ENCODE measurements around the gene MYH9. TPM values are rescaled to one million over a fixed set of nuclear protein-coding genes. Genes with fewer than 3 reads are reported as not detected.

The MYH9 gene
- total RNA-seq, 3 donors from 2014 or later (not counting 1 experiment from before 2014, with no cell fraction given): 803 to 1,038 (median 808) TPM

GRCh38 chr22:36367479-36367878 is 20.3 kb downstream of the MYH9 start:
- DNase-seq: no peak
- no peak for ATAC-seq
- TF ChIP-seq, protein P1, sequence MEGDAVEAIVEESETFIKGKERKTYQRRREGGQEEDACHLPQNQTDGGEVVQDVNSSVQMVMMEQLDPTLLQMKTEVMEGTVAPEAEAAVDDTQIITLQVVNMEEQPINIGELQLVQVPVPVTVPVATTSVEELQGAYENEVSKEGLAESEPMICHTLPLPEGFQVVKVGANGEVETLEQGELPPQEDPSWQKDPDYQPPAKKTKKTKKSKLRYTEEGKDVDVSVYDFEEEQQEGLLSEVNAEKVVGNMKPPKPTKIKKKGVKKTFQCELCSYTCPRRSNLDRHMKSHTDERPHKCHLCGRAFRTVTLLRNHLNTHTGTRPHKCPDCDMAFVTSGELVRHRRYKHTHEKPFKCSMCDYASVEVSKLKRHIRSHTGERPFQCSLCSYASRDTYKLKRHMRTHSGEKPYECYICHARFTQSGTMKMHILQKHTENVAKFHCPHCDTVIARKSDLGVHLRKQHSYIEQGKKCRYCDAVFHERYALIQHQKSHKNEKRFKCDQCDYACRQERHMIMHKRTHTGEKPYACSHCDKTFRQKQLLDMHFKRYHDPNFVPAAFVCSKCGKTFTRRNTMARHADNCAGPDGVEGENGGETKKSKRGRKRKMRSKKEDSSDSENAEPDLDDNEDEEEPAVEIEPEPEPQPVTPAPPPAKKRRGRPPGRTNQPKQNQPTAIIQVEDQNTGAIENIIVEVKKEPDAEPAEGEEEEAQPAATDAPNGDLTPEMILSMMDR (IDR thresholded peaks at IDR 0.05): no peak
- Histone ChIP-seq H3K4me3 (ENCODE audit: low read length) (no peak overlapping the region), H3K4me1 (ENCODE audit: control insufficient read depth, insufficient read depth, low read length) (peaks cover 97% of the 10 kb centered on the region), H3K27ac (ENCODE audit: low read length) (peak overlapping the region; percentile 74), H3K27me3 (ENCODE audit: control insufficient read depth, insufficient read depth, low read length) (no peaks in the 10 kb centered on the region), H3K9me3 (ENCODE audit: control insufficient read depth, insufficient read depth, low read length) (no peaks in the 10 kb centered on the region), H3K36me3 (ENCODE audit: control insufficient read depth, insufficient read depth, low read length) (peaks cover 13% of the 10 kb centered on the region)
- Mint-ChIP-seq H3K4me3 (peak overlapping the region; percentile 59), H3K27me3 (ENCODE audit: low read depth in 2 of 2) (no peaks in the 10 kb centered on the region), H3K36me3 (no peaks in the 10 kb centered on the region), H3K4me1 (peaks cover 93 to 94% of the 10 kb centered on the region in 2 donors), H3K27ac (peak overlapping the region; percentile 90 to 96), H3K9me3 (no peaks in the 10 kb centered on the region)
- 38% methylated on average over 7 of the region's 7 CpGs for WGBS (ENCODE audit: insufficient coverage)
- intact Hi-C loops (cut with micrococcal nuclease): loop anchor here (5.0 kb wide), 1 partner anchor 85 kb away; no protein-coding TSS in a partner anchor

DNA sequence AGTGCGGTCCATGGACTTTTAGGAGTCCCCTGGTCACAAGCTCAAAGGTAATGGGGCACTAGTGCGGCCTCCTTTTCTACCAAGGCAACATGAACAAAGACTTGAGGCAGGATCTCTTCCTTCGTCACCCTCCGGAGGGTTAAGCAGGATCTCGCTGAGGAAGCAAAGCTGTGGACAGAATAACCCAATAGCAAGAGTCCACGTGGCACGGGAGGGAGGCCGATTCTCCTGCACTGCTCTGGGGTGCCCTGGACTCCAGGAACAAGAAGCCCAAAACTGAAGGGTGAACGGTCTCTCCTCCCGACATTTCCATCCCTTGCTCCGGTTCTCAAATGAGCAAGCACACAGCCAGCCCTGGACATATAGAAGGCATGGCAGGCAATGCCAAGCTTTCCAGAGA is 20.7 kb downstream of the MYH9 start:
- Histone ChIP-seq H3K4me1 (ENCODE audit: control insufficient read depth, insufficient read depth, low read length) (peaks cover 96% of the 10 kb centered on the region), H3K27me3 (ENCODE audit: control insufficient read depth, insufficient read depth, low read length) (no peaks in the 10 kb centered on the region), H3K9me3 (ENCODE audit: control insufficient read depth, insufficient read depth, low read length) (no peaks in the 10 kb centered on the region), H3K36me3 (ENCODE audit: control insufficient read depth, insufficient read depth, low read length) (peaks cover 13% of the 10 kb centered on the region), H3K4me3 (ENCODE audit: low read length) (no peak overlapping the region), H3K27ac (ENCODE audit: low read length) (peak overlapping the region; percentile 74)
- WGBS (ENCODE audit: insufficient coverage): 83% methylated on average over 11 of the region's 11 CpGs
- ATAC-seq: no peak
- TF ChIP-seq, protein P1 (IDR thresholded peaks at IDR 0.05): no peak
- Mint-ChIP-seq H3K27ac (peak overlapping the region; percentile 90 to 96), H3K4me3 (no peak overlapping the region), H3K36me3 (no peaks in the 10 kb centered on the region), H3K9me3 (no peaks in the 10 kb centered on the region), H3K4me1 (peaks cover 92 to 93% of the 10 kb centered on the region in 2 donors), H3K27me3 (ENCODE audit: low read depth in 2 of 2) (no peaks in the 10 kb centered on the region)
- DNase-seq: no peak
- intact Hi-C loops (cut with micrococcal nuclease): loop anchor here (5.0 kb wide), 1 partner anchor 85 kb away; no protein-coding TSS in a partner anchor

DNA sequence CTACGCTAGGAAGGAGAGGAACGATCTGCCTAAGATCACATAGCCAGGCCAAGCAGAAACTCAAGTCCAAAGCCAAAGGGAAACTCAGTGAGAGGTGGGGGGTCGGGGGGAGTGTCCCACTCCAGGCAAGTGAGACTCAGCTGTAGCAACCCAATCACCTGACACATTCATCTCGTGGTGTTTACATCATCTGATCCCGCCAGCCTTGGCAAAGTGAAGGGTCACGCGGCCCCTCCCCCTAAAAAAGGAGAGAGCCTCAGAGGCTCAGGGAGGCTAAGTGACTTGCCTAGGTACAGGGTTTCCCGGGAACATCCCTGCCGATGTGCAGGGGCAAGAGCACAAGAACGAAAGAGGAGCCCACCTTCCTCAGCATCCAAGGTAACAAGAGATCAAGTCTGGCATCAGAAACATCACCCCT is 21.5 kb downstream of the MYH9 start:
- Histone ChIP-seq H3K36me3 (ENCODE audit: control insufficient read depth, insufficient read depth, low read length) (peaks cover 13% of the 10 kb centered on the region), H3K9me3 (ENCODE audit: control insufficient read depth, insufficient read depth, low read length) (no peaks in the 10 kb centered on the region), H3K4me3 (ENCODE audit: low read length) (no peak overlapping the region), H3K27me3 (ENCODE audit: control insufficient read depth, insufficient read depth, low read length) (no peaks in the 10 kb centered on the region), H3K4me1 (ENCODE audit: control insufficient read depth, insufficient read depth, low read length) (peaks cover 96% of the 10 kb centered on the region), H3K27ac (ENCODE audit: low read length) (peak overlapping the region; percentile 74)
- Mint-ChIP-seq H3K4me1 (peaks cover 92 to 93% of the 10 kb centered on the region in 2 donors), H3K4me3 (peak overlapping the region; percentile 40), H3K27ac (peak overlapping the region; percentile 90 to 96), H3K9me3 (no peaks in the 10 kb centered on the region), H3K36me3 (no peaks in the 10 kb centered on the region), H3K27me3 (ENCODE audit: low read depth in 2 of 2) (no peaks in the 10 kb centered on the region)
- WGBS (ENCODE audit: insufficient coverage): 69% methylated on average over 10 of the region's 10 CpGs
- intact Hi-C loops (cut with micrococcal nuclease): loop anchor here (5.0 kb wide), 1 partner anchor 86 kb away; no protein-coding TSS in a partner anchor
- ATAC-seq (no peak), DNase-seq (peak in 1 of 2 donors; percentile 65)
- TF ChIP-seq, protein P1 (IDR thresholded peaks at IDR 0.05): no peak

DNA sequence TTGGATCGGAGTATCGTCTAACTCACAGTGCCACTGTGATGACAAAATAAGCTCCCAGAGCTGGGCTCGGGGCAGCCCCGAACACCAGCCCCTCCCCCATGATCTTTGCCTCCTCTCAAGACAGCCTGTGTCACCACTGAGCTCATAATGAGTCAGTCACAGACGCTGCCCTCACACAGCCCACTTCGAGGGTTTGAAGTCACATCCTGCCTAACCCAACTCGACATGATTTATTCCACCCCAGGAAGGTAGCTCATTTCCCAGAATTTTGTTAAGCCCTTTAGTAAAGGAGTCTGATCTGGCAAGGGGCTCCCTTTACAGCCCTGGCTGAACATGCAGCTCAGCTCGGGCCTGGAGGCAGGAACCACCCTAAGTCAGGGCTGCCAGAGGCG is 22.8 kb downstream of the MYH9 start:
- H3K4me1 ChIP-seq (ENCODE audit: control insufficient read depth, insufficient read depth, low read length): peaks cover 96% of the 10 kb centered on the region
- ATAC-seq: peak; percentile 90 to 98 (median 94)
- no peaks in the 10 kb centered on the region for H3K9me3 ChIP-seq (ENCODE audit: control insufficient read depth, insufficient read depth, low read length)
- Mint-ChIP-seq H3K9me3 (no peaks in the 10 kb centered on the region), H3K4me3 (peak overlapping the region; percentile 77), H3K27me3 (ENCODE audit: low read depth in 2 of 2) (no peaks in the 10 kb centered on the region), H3K27ac (peak overlapping the region; percentile 90 to 96), H3K36me3 (no peaks in the 10 kb centered on the region), H3K4me1 (peaks cover 89 to 92% of the 10 kb centered on the region in 2 donors)
- TF ChIP-seq, protein P1 (IDR thresholded peaks at IDR 0.05): no peak
- no peak overlapping the region for H3K4me3 ChIP-seq (ENCODE audit: low read length)
- 15% methylated on average over 9 of the region's 9 CpGs for WGBS (ENCODE audit: insufficient coverage)
- no peaks in the 10 kb centered on the region for H3K27me3 ChIP-seq (ENCODE audit: control insufficient read depth, insufficient read depth, low read length)
- peak overlapping the region; percentile 84 for H3K27ac ChIP-seq (ENCODE audit: low read length)
- DNase-seq: peak; percentile 80 to 97
- peaks cover 15% of the 10 kb centered on the region for H3K36me3 ChIP-seq (ENCODE audit: control insufficient read depth, insufficient read depth, low read length)
- intact Hi-C loops (cut with micrococcal nuclease): loop anchor here (1.0 to 5.0 kb wide), 4 partner anchors 12 to 87 kb away; no protein-coding TSS in a partner anchor
